Common myeloid progenitor, CD34-positive (primary cell): ENCODE data around the gene SPNS2.

Experiments used
- CTCF ChIA-PET: fragments of 350-600 bp; sonication (Branson Sonifier 250); formaldehyde crosslinking; loops from one replicate; lab custom pipeline; 2021; ENCODE audit warnings: antibody characterized with exemption; lab: Charles Lee
- POLR2A ChIA-PET: fragments of 350-600 bp; sonication (Branson Sonifier 250); formaldehyde crosslinking; loops from one replicate; lab custom pipeline; 2021; ENCODE audit warnings: antibody characterized with exemption; lab: Charles Lee
- DNase-seq, 3 donors: peaks; one replicate each; pipeline versions ENCODE4 v3.0.0 to v3.0.0-alpha.2; 2013
- H3K27ac ChIP-seq, 2 experiments: 1 replicate in 1 of 2; 2 replicates in 1 of 2; pipeline ENCODE4 v1.7.0; 2013; ENCODE audit warnings: inconsistent platforms in 2 of 2, low read length in 2 of 2, mild to moderate bottlenecking in 2 of 2, low read depth in 1 of 2, moderate library complexity in 1 of 2; ENCODE audit not compliant: severe bottlenecking in 2 of 2, insufficient read depth in 1 of 2, poor library complexity in 1 of 2
- H3K27me3 ChIP-seq, 5 experiments: replicated peaks in 2 of 5; 1 replicate in 3 of 5; 2 replicates in 2 of 5; pipeline versions ENCODE4 v1.6.1 to v1.7.0; 2013; ENCODE audit warnings: low read length in 4 of 5, mild to moderate bottlenecking in 2 of 5, moderate library complexity in 2 of 5, inconsistent platforms in 1 of 5; ENCODE audit not compliant: insufficient read depth in 5 of 5, control insufficient read depth in 4 of 5
- H3K36me3 ChIP-seq, 4 experiments: 1 replicate in 2 of 4; 2 replicates in 2 of 4; pipeline versions ENCODE4 v1.6.1 to v1.7.0; 2013; ENCODE audit warnings: low read length in 3 of 4, control low read depth in 1 of 4, mild to moderate bottlenecking in 1 of 4; ENCODE audit not compliant: control insufficient read depth in 4 of 4, insufficient read depth in 4 of 4
- H3K4me1 ChIP-seq, 4 experiments: 1 replicate in 3 of 4; 2 replicates in 1 of 4; pipeline versions ENCODE4 v1.6.1 to v1.7.1; 2013; ENCODE audit warnings: low read length in 3 of 4, mild to moderate bottlenecking in 3 of 4, control low read depth in 1 of 4, inconsistent platforms in 1 of 4, moderate library complexity in 1 of 4; ENCODE audit not compliant: control insufficient read depth in 4 of 4, insufficient read depth in 4 of 4; ENCODE audit errors: control extremely low read depth in 1 of 4
- H3K4me3 ChIP-seq, 7 experiments: 1 replicate in 4 of 7; 2 replicates in 3 of 7; pipeline versions ENCODE4 v1.5.1 to v1.7.0; 2013; ENCODE audit warnings: mild to moderate bottlenecking in 7 of 7, low read length in 6 of 7, moderate library complexity in 6 of 7, inconsistent platforms in 2 of 7, low read depth in 2 of 7, control low read depth in 1 of 7; ENCODE audit not compliant: insufficient read depth in 4 of 7, control insufficient read depth in 1 of 7; ENCODE audit errors: extremely low read depth in 1 of 7
- H3K9me3 ChIP-seq, 5 experiments: 1 replicate in 4 of 5; 2 replicates in 1 of 5; pipeline versions ENCODE4 v1.6.1 to v1.7.1; 2013; ENCODE audit warnings: low read length in 4 of 5, mild to moderate bottlenecking in 2 of 5, inconsistent platforms in 1 of 5, low read depth in 1 of 5, moderate library complexity in 1 of 5; ENCODE audit not compliant: control insufficient read depth in 4 of 5, insufficient read depth in 2 of 5; ENCODE audit errors: control extremely low read depth in 1 of 5
- WGBS: methylation state at CpG from one replicate; pipeline ENCODE4 v1.1.5; 2013; ENCODE audit not compliant: insufficient coverage; 5-methylcytosine and 5-hydroxymethylcytosine counted together

Gene SPNS2

GRCh38 chr17:4504188-4504587, 5.5 kb downstream of the SPNS2 start:
- Histone ChIP-seq H3K27ac (peak overlapping the region in 1 of 2 experiments; percentile 75), H3K4me1 (peaks cover 11 to 100% (median 96%) of the 10 kb centered on the region in 4 experiments), H3K9me3 (no peaks in the 10 kb centered on the region), H3K36me3 (peaks cover 0 to 19% (median 2%) of the 10 kb centered on the region in 4 experiments), H3K4me3 (peak overlapping the region in 2 of 7 experiments; percentile 10 to 47), H3K27me3 (no peaks in the 10 kb centered on the region)
- DNase-seq, result peak in 1 of 3 donors; percentile 55
- WGBS, result 12% methylated on average over 4 of the region's 5 CpGs
- CTCF ChIA-PET, result interaction anchor here (0.6 to 2.1 kb wide), 5 partner anchors 16 to 89 kb away, joined by 3 to 10 read pairs (median 4); no protein-coding TSS in a partner anchor
- POLR2A ChIA-PET, result no interaction called here

GRCh38 chr17:4505187-4505586, 6.5 kb downstream of the SPNS2 start:
- ChIA-PET POLR2A (interaction anchor here (1.5 kb wide), 1 partner anchor 60 kb away, joined by 5 read pairs; no protein-coding TSS in a partner anchor), CTCF (interaction anchor here (0.7 to 2.1 kb wide), 4 partner anchors 24 to 89 kb away, joined by 3 to 10 read pairs (median 3); no protein-coding TSS in a partner anchor)
- no peak overlapping the region for H3K27ac ChIP-seq

GRCh38 chr17:4506175-4506813, 7.6 kb downstream of the SPNS2 start:
- H3K4me1 ChIP-seq, result peaks cover 9 to 100% (median 98%) of the 10 kb centered on the region in 4 experiments
- no peak overlapping the region for H3K27ac ChIP-seq
- CTCF ChIA-PET, result interaction anchor here (0.7 to 2.1 kb wide), 4 partner anchors 24 to 34 kb away, joined by 3 to 10 read pairs (median 3); no protein-coding TSS in a partner anchor
- DNase-seq, result peak; percentile 83 to 93 (median 89)
- no peaks in the 10 kb centered on the region for H3K27me3 ChIP-seq
- POLR2A ChIA-PET, result interaction anchor here (0.6 to 1.5 kb wide), 2 partner anchors 61 to 297 kb away, joined by 3 to 5 read pairs; no protein-coding TSS in a partner anchor
- 11% methylated on average over 8 of the region's 13 CpGs for WGBS
- H3K9me3 ChIP-seq, result no peaks in the 10 kb centered on the region
- peaks cover 0 to 27% (median 2%) of the 10 kb centered on the region in 4 experiments for H3K36me3 ChIP-seq
- H3K4me3 ChIP-seq, result peak overlapping the region in 3 of 7 experiments; percentile 2 to 39 (median 33)

More at GRCh38 chr17:4505187-4505586, 6.5 kb downstream of the SPNS2 start:
- WGBS, result 72% methylated on average over 4 of the region's 5 CpGs
- Histone ChIP-seq H3K36me3 (peaks cover 0 to 21% (median 2%) of the 10 kb centered on the region in 4 experiments), H3K4me1 (peaks cover 9 to 100% (median 98%) of the 10 kb centered on the region in 4 experiments), H3K4me3 (peak overlapping the region in 2 of 7 experiments; percentile 19 to 39), H3K9me3 (no peaks in the 10 kb centered on the region), H3K27me3 (no peaks in the 10 kb centered on the region)
- no peak for DNase-seq

- ChIA-PET CTCF (interaction anchor here (0.7 to 1.8 kb wide), 3 partner anchors 13 to 33 kb away, joined by 3 to 4 read pairs (median 3); no protein-coding TSS in a partner anchor), POLR2A (interaction anchor here (1.5 kb wide), 1 partner anchor 62 kb away, joined by 5 read pairs; no protein-coding TSS in a partner anchor)
- 87% methylated on average over 8 of the region's 8 CpGs for WGBS
- H3K36me3 ChIP-seq, result peaks cover 0 to 33% (median 2%) of the 10 kb centered on the region in 4 experiments
- no peaks in the 10 kb centered on the region for H3K27me3 ChIP-seq
- no peaks in the 10 kb centered on the region for H3K9me3 ChIP-seq
- H3K27ac ChIP-seq, result no peak overlapping the region
- H3K4me1 ChIP-seq, result peaks cover 9 to 100% (median 99%) of the 10 kb centered on the region in 4 experiments
- DNase-seq, result no peak
- peak overlapping the region in 1 of 7 experiments; percentile 4 for H3K4me3 ChIP-seq
Observed at GRCh38 chr17:4506892-4507291, 8.2 kb downstream of the SPNS2 start.

GRCh38 chr17:4507361-4508111, 8.9 kb downstream of the SPNS2 start:
- no peaks in the 10 kb centered on the region for H3K9me3 ChIP-seq
- 77% methylated on average over 8 of the region's 8 CpGs for WGBS
- H3K27me3 ChIP-seq, result no peaks in the 10 kb centered on the region
- ChIA-PET POLR2A (interaction anchor here (0.5 to 1.5 kb wide), 2 partner anchors 8 to 91 kb away, joined by 3 to 9 read pairs; partner anchors contain the start of gene SPNS2), CTCF (interaction anchor here (1.3 to 3.9 kb wide), 6 partner anchors 8 to 87 kb away, joined by 3 to 22 read pairs (median 4); partner anchors contain the start of gene SPNS2)
- peaks cover 9 to 99% (median 95%) of the 10 kb centered on the region in 4 experiments for H3K4me1 ChIP-seq
- no peak overlapping the region for H3K4me3 ChIP-seq
- DNase-seq, result no peak
- peaks cover 0 to 35% (median 2%) of the 10 kb centered on the region in 4 experiments for H3K36me3 ChIP-seq
- H3K27ac ChIP-seq, result no peak overlapping the region

- no peaks in the 10 kb centered on the region for H3K27me3 ChIP-seq
- 57% methylated on average over 2 of the region's 3 CpGs for WGBS
- H3K9me3 ChIP-seq, result no peaks in the 10 kb centered on the region
- H3K36me3 ChIP-seq, result peaks cover 0 to 35% (median 4%) of the 10 kb centered on the region in 4 experiments
- POLR2A ChIA-PET, result interaction anchor here (0.5 to 1.5 kb wide), 2 partner anchors 8 to 92 kb away, joined by 3 to 9 read pairs; partner anchors contain the start of gene SPNS2
- H3K4me3 ChIP-seq, result no peak overlapping the region
- H3K27ac ChIP-seq, result no peak overlapping the region
- peaks cover 9 to 92% (median 88%) of the 10 kb centered on the region in 4 experiments for H3K4me1 ChIP-seq
- DNase-seq, result peak in 2 of 3 donors; percentile 42 to 48
- CTCF ChIA-PET, result interaction anchor here (1.2 to 3.9 kb wide), 10 partner anchors 9 to 88 kb away, joined by 3 to 22 read pairs (median 4); partner anchors contain the start of gene SPNS2
Observed at GRCh38 chr17:4508207-4508606, 9.5 kb downstream of the SPNS2 start.
